Prostate gland (tissue), 2 donors: ENCODE data around the gene PAOX.

Experiments used
- CTCF ChIP-seq, 4 experiments: fragments of 200-600 bp in 2 of 4; fragments of 450-650 bp in 2 of 4; sonication (generic) in 2 of 4; IDR thresholded peaks; 1 replicate in 3 of 4; 2 replicates in 1 of 4; pipeline ENCODE4 v1.5.1; 2016 to 2019; ENCODE audit warnings: antibody characterized with exemption in 4 of 4, mild to moderate bottlenecking in 2 of 4, moderate library complexity in 2 of 4
- POLR2A ChIP-seq: fragments of 450-650 bp; IDR thresholded peaks from one replicate; pipeline ENCODE4 v1.6.1; 2016; ENCODE audit warnings: antibody characterized with exemption, mild to moderate bottlenecking
- POLR2AphosphoS5 ChIP-seq: sonication (generic); formaldehyde crosslinking; IDR thresholded peaks from one replicate; pipeline ENCODE4 v1.6.1; 2017; ENCODE audit warnings: antibody characterized with exemption

GRCh38 chr10:133335246-133336117 is 43.6 kb upstream of the PAOX start:
- TF ChIP-seq POLR2A (no peak), CTCF (IDR thresholded peaks at IDR 0.05) (no peak), POLR2AphosphoS5 (no peak)
